GM12891 (cell line): ENCODE measurements around the gene RIMBP2.

Experiments used
- DNase-seq: peaks from one replicate; pipeline ENCODE4 v3.0.0; 2011; ENCODE audit warnings: low spot score; ENCODE audit not compliant: insufficient read length
- FAIRE-seq: peaks from 2 replicates; lab custom pipeline; 2011; peaks lifted over from hg19 to GRCh38; lab: Jason Lieb, UNC
- PAX5 ChIP-seq: IDR thresholded peaks from 2 replicates; pipeline ENCODE4 v1.6.1; 2011; ENCODE audit warnings: low read length, moderate library complexity, mild to moderate bottlenecking; ENCODE audit not compliant: insufficient read depth, severe bottlenecking
- POLR2A ChIP-seq: IDR thresholded peaks from 2 replicates; pipeline ENCODE4 v1.6.1; 2011; ENCODE audit warnings: low read depth, low read length, control low read depth
- POLR2AphosphoS5 ChIP-seq: IDR thresholded peaks from 2 replicates; pipeline ENCODE4 v1.6.1; 2011; ENCODE audit warnings: low read depth, low read length, control low read depth
- POU2F2 ChIP-seq: IDR thresholded peaks from 2 replicates; pipeline ENCODE4 v1.6.1; 2011; ENCODE audit warnings: low read depth, mild to moderate bottlenecking, control low read depth, low read length, moderate library complexity
- SPI1 ChIP-seq: IDR thresholded peaks from 2 replicates; pipeline ENCODE4 v1.6.1; 2011; ENCODE audit warnings: low read depth, low read length, control low read depth
- TAF1 ChIP-seq: IDR thresholded peaks from 2 replicates; pipeline ENCODE4 v1.6.1; 2011; ENCODE audit warnings: low read depth, low read length, control low read depth

The RIMBP2 gene

DNA sequence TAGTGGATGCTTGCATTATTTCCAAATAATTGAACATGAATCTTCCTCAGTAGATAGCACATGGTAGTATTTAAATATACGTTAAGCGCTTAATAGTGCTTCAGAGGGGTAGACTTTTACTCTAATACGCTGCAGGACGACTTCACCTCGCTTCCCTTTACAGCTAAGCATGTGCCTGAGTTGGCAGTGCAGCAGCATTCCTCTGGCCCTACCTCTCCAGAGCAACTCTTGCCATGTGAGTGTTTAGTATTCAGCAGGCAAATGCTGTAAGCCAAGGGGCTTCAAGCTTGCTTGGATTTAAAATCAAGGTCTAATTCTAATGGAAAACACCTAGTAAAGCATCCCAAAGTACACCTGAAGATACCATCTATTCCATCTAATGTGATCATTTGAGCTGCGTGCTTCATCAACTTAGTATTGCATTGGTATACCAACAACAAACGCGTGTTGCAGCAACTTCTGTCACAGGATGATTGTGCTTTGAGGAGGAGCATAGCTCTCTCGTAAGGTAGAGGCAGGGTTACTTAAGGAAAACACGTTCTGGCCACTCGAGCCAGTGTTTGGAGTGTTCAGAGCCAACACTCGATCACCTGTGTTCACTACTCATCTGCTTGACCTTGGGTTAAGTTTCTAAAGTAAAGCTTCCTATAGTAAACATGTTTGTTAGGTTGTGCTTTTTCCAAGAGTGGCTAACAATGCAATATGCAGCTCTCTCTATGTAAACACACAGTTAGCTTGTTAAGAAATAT lies 317.8 kb downstream of the RIMBP2 start:
- FAIRE-seq, result no peak

DNA sequence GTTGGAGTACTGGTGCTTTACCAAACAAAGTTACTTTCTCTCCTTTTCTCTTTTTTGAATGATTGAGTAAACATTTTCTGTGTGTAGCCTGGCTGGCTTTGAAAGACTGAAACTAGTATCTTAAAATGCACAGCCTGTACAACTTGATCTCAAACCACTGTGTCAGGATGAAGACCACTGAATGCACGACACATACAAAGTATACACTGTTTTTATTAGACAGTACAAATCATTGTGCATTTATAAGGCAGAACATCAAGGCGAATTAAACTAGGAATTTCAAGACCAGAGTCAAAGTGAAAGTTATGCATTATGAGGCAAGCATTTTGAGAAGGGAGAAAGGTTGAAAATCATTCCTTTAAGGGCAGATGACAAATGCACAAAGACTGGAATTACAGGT lies 319.4 kb downstream of the RIMBP2 start:
- no peak for TF ChIP-seq POLR2A
- no peak for TF ChIP-seq POLR2AphosphoS5
- TF ChIP-seq SPI1, result no peak
- no peak for TF ChIP-seq TAF1
- TF ChIP-seq PAX5, result no peak
- TF ChIP-seq POU2F2, result no peak
- DNase-seq (no peak), FAIRE-seq (no peak)

More for the DNA sequence above, 317.8 kb downstream of the RIMBP2 start:
- no peak for TF ChIP-seq SPI1
- no peak for TF ChIP-seq PAX5
- TF ChIP-seq TAF1, result no peak
- no peak for DNase-seq

DNA sequence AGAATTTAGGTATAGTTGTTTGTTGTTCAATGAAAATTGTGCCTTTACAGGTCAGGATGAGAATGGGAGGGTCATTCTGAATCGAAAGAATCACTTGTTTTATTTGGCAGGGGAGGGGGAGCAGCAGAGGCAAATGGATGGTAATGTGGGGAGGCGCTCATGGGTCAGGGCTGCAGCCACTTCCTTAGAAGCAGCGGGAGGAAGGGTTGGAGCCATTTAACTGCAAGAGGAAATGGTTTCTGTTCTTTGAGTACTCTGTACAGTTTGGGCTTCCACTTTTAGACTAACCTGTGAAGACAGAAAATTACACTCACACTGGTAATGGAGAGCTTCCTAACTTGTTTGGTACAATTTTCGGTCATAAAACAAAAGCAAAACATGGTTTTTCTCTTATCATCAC lies 321.2 kb downstream of the RIMBP2 start:
- DNase-seq (no peak), FAIRE-seq (no peak)
- TF ChIP-seq PAX5 (no peak), POU2F2 (no peak), POLR2A (no peak), TAF1 (no peak), SPI1 (no peak), POLR2AphosphoS5 (no peak)

DNA sequence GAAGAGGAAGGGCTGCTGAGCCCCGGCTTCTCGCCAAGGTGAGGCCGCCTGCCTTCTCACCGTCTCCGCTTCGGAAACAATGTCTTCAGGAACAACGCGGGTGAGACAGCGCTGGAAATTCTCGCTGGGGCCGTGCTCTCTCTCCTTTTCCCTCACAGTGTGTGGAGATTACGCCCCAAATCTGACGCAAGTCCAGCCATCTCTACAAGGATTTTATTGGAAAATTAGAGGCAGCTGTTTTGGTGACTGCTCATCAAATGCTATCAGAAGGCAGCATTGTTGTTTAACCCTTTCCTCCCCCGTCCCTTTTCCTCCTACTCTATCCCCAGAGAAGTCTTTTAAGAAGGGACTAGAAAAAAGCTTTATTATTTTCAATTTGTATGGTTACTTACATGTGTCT lies 324.9 kb downstream of the RIMBP2 start:
- no peak for DNase-seq
- FAIRE-seq, result no peak
- TF ChIP-seq PAX5 (no peak), POLR2AphosphoS5 (no peak), POU2F2 (no peak)

GRCh38 chr12:130385193-130385592 lies 330.9 kb downstream of the RIMBP2 start:
- DNase-seq (no peak), FAIRE-seq (no peak)
- no peak for TF ChIP-seq SPI1
- no peak for TF ChIP-seq PAX5
- TF ChIP-seq POU2F2, result no peak
- no peak for TF ChIP-seq POLR2A
- no peak for TF ChIP-seq POLR2AphosphoS5
- TF ChIP-seq TAF1, result no peak

GRCh38 chr12:130384234-130384633 lies 331.9 kb downstream of the RIMBP2 start:
- DNase-seq, result no peak
- no peak for FAIRE-seq
- no peak for TF ChIP-seq POLR2AphosphoS5
- no peak for TF ChIP-seq POU2F2
- no peak for TF ChIP-seq PAX5
- no peak for TF ChIP-seq TAF1
- no peak for TF ChIP-seq POLR2A
- TF ChIP-seq SPI1, result no peak

DNA sequence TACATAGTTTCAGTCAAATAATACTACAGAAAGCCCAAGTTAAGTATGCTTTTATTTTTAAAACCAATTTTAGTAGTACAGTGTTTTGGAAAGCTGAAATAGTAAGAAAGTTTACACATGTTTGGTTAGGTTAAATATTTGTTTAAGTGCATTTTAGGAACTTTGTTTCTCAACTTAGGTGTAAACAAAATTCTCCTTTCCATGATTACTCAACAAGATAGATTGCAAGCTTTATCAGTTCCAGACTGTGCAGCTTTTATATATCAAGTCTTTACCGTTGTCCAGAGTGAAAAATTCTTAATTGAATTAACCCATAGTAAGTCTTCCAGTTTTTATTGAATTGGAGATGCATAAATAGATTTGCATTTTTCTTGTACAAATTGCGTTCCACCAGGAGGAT lies 333.3 kb downstream of the RIMBP2 start:
- TF ChIP-seq POLR2A (no peak), POU2F2 (no peak), PAX5 (no peak), TAF1 (no peak), SPI1 (no peak), POLR2AphosphoS5 (no peak)
- FAIRE-seq (no peak), DNase-seq (no peak)

GRCh38 chr12:130375296-130376287 lies 340.5 kb downstream of the RIMBP2 start:
- FAIRE-seq (no peak), DNase-seq (no peak)
- no peak for TF ChIP-seq SPI1
- TF ChIP-seq PAX5, result no peak
- TF ChIP-seq TAF1, result no peak
- no peak for TF ChIP-seq POLR2AphosphoS5
- no peak for TF ChIP-seq POU2F2
- TF ChIP-seq POLR2A, result no peak

DNA sequence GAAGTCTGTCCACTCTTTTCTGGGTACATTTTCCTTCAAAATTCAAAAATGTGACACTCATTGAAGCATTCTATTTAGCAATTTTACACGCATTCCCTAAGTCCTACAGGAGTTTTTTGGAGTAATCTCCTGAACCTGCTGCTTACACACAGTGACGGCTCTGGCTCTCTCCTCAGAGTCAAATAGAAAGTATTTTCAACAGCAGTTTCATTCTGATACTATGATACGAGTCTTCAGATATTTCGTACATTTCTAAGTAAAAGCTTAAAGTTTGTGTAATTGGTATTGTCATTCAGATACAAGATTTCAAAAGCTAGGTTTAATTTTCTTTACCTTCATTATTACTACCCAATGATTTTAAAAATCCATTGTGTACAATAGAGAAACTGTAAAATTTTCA lies 342.0 kb downstream of the RIMBP2 start:
- no peak for TF ChIP-seq POLR2AphosphoS5
- no peak for TF ChIP-seq TAF1
- FAIRE-seq (no peak), DNase-seq (no peak)

DNA sequence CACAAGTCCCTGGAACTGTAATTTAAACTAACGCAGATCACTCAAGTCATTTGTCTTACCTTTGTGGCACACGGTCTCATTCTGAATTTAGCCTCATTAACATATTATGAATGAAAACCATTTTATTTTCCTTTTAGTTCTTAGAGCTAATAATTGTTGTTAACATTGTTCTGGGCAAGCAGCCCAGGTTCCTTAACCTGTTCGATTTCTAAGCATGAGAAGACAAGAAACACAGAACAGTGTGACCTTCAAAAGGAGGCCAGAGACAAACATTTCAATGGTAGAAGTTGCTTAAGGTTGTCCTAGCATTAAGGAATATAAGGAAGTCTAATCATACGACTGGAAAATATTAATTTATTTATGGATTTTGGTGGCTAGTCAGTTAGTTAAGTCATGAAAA lies 343.2 kb downstream of the RIMBP2 start:
- DNase-seq, result no peak
- TF ChIP-seq TAF1 (no peak), PAX5 (no peak), POLR2A (no peak), POU2F2 (no peak), SPI1 (no peak), POLR2AphosphoS5 (no peak)
- no peak for FAIRE-seq
